Mesothelial cell of epicardium (in vitro differentiated cells): Measurements from ENCODE around the gene GALNT11. TPM values are rescaled to one million over a fixed set of nuclear protein-coding genes. Genes with fewer than 3 reads are reported as not detected.

Source experiments
- DNase-seq, 2 experiments: peaks; one replicate each; pipeline ENCODE4 v3.0.0; 2021; ENCODE audit warnings: low spot score in 2 of 2; ENCODE audit not compliant: unreplicated experiment in 2 of 2
- H3K27ac Mint-ChIP-seq: 2 replicates; pipeline ENCODE4 v1.8.0; 2021; ENCODE audit warnings: mixed read lengths
- H3K27me3 Mint-ChIP-seq: 2 replicates; pipeline ENCODE4 v1.8.0; 2021; ENCODE audit warnings: low read depth, mixed read lengths
- H3K36me3 Mint-ChIP-seq: 2 replicates; pipeline ENCODE4 v1.8.0; 2021; ENCODE audit warnings: mixed read lengths
- H3K4me1 Mint-ChIP-seq: 2 replicates; pipeline ENCODE4 v1.8.0; 2021; ENCODE audit warnings: mixed read lengths
- H3K4me3 Mint-ChIP-seq: 2 replicates; pipeline ENCODE4 v1.8.0; 2021; ENCODE audit warnings: mild to moderate bottlenecking, moderate library complexity, mixed read lengths
- H3K9me3 Mint-ChIP-seq: 2 replicates; pipeline ENCODE4 v1.8.0; 2021; ENCODE audit warnings: mixed read lengths
- CTCF ChIP-seq: fragments of 200-600 bp; sonication (generic); IDR thresholded peaks from one replicate; pipeline ENCODE4 v1.5.0; 2021; ENCODE audit warnings: antibody characterized with exemption; ENCODE audit not compliant: unreplicated experiment
- total RNA-seq: library from RNA; stranded (reverse); gene quantifications from 3 replicates; pipeline ENCODE4 v1.2.1, GENCODE V29; 2021

GALNT11 gene
- total RNA-seq, 1 donor from 2014 or later: 37.9 TPM

DNA sequence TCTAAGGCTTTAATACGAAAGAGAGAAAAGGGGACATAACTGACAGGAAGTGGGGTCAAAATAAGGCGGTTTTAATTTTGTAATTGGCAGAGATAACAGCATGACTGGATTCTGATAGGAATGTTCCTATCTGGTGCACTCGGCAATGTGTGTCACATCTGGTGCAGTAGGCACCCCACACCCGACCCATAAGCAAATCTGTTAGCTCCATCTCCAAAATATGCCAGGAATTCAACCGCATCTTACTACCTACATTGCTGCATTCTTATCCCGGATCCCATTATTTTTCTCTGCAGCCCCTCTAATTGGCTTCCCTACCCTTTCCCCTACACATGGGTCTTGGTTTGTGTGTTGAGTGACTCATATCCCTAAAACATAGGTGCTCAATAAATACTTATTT lies 19.1 kb upstream of the GALNT11 start:
- Mint-ChIP-seq H3K9me3 (no peaks in the 10 kb centered on the region), H3K27ac (no peak overlapping the region), H3K27me3 (peaks cover 20% of the 10 kb centered on the region), H3K36me3 (no peaks in the 10 kb centered on the region), H3K4me1 (no peaks in the 10 kb centered on the region), H3K4me3 (no peak overlapping the region)
- TF ChIP-seq CTCF: no peak
- no peak for DNase-seq

DNA sequence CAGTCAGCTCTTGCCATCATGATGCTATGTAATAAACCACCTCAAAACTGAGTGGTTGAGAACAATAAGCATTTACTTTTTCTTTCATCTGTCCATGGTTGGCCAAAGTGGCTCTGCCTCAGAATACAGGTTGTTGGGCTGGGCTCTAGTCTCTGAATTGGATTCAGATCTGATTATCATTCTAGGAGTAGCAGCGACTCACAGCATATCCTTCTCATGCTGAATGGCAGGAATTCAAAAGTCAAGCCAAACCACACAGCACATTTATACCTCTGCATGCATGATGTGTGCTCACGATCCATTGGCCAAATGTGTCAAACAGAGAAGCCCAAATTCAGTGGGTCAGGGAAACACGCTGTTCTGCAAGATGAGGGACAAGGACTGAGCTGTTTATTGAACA lies 13.6 kb upstream of the GALNT11 start:
- Mint-ChIP-seq H3K27ac (no peak overlapping the region), H3K4me3 (no peak overlapping the region), H3K9me3 (peaks cover 8% of the 10 kb centered on the region), H3K4me1 (no peaks in the 10 kb centered on the region), H3K36me3 (no peaks in the 10 kb centered on the region), H3K27me3 (peaks cover 7% of the 10 kb centered on the region)
- TF ChIP-seq CTCF: no peak
- DNase-seq: no peak

DNA sequence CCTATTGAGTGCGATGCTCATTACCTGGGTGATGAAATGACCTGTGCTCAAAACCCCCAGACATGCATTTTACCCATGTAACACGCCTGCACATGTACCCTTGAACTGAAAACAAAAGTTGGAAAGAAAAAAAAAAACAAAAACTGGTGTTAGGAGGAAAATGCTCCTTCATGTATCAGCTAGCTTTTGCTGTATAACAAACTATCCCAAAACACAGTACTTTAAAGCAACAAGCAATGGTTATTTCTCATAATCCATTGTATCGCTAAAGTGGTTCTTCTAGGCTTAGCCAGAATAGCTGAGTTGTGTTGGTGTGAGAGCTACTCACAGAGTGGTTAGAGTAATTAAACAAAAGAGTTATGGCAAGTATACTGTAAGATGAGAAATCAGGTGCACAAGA lies 12.2 kb upstream of the GALNT11 start:
- Mint-ChIP-seq H3K27me3 (peaks cover 7% of the 10 kb centered on the region), H3K27ac (no peak overlapping the region), H3K4me1 (no peaks in the 10 kb centered on the region), H3K36me3 (no peaks in the 10 kb centered on the region), H3K9me3 (peaks cover 8% of the 10 kb centered on the region), H3K4me3 (no peak overlapping the region)
- no peak for TF ChIP-seq CTCF
- no peak for DNase-seq

GRCh38 chr7:152013974-152014373 lies 11.5 kb upstream of the GALNT11 start:
- H3K9me3 Mint-ChIP-seq: peaks cover 8% of the 10 kb centered on the region
- H3K4me1 Mint-ChIP-seq: no peaks in the 10 kb centered on the region
- no peak overlapping the region for H3K4me3 Mint-ChIP-seq

DNA sequence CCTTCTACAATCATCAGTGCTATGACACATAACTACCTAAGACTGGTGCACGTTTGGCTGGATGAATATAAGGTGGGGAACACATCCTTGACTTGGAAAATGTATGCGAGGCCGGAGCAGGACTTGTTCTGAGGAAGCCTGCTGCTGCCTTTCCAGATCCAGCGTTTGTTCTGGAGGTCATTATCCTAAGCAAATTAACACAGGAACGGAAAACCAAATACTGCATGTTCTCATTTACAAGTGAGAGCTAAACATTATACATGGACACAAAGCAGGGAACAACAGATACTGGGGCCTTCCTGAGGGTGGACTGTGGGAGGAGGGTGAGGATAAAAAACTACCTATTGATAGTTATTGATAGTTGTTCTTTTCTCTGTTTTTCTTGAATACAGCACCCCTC lies 10.8 kb upstream of the GALNT11 start:
- Mint-ChIP-seq H3K4me3 (no peak overlapping the region), H3K27me3 (peaks cover 3% of the 10 kb centered on the region), H3K9me3 (peaks cover 8% of the 10 kb centered on the region), H3K4me1 (no peaks in the 10 kb centered on the region), H3K27ac (no peak overlapping the region), H3K36me3 (no peaks in the 10 kb centered on the region)
- DNase-seq: no peak
- TF ChIP-seq CTCF: no peak

More at GRCh38 chr7:152013974-152014373, 11.5 kb upstream of the GALNT11 start:
- Mint-ChIP-seq H3K27me3 (peaks cover 7% of the 10 kb centered on the region), H3K36me3 (no peaks in the 10 kb centered on the region), H3K27ac (no peak overlapping the region)
- TF ChIP-seq CTCF: no peak
- DNase-seq: no peak

GRCh38 chr7:152015600-152015999 lies 9.9 kb upstream of the GALNT11 start:
- TF ChIP-seq CTCF: no peak
- H3K36me3 Mint-ChIP-seq: no peaks in the 10 kb centered on the region

More at GRCh38 chr7:152015600-152015999, 9.9 kb upstream of the GALNT11 start:
- Mint-ChIP-seq H3K4me1 (no peaks in the 10 kb centered on the region), H3K27ac (no peak overlapping the region), H3K9me3 (peaks cover 8% of the 10 kb centered on the region), H3K27me3 (peaks cover 3% of the 10 kb centered on the region), H3K4me3 (no peak overlapping the region)
- no peak for DNase-seq
